BJ (cell line): ENCODE results near the gene PASD1. TPM values are rescaled to one million over a fixed set of nuclear protein-coding genes. Genes with fewer than 3 reads are reported as not detected.

ENCODE experiments used
- CTCF ChIA-PET: fragments of 350-600 bp; formaldehyde crosslinking; extraction: SDS; loops from one replicate; lab custom pipeline; 2021; ENCODE audit warnings: antibody characterized with exemption, inconsistent platforms; lab: Yijun Ruan, JAX
- POLR2A ChIA-PET: fragments of 300-600 bp; sonication (Branson Sonifier 250); formaldehyde crosslinking; extraction: SDS; loops from one replicate; lab custom pipeline; 2021; ENCODE audit warnings: antibody characterized with exemption; lab: Charles Lee
- DNase-seq: peaks from one replicate; pipeline ENCODE4 v3.0.0-alpha.2; 2011; ENCODE audit warnings: low read depth
- H3K27me3 ChIP-seq: 2 replicates; pipeline ENCODE4 v1.6.0; 2011; ENCODE audit warnings: low read length; ENCODE audit not compliant: control insufficient read depth, insufficient read depth
- H3K36me3 ChIP-seq: 2 replicates; pipeline ENCODE4 v1.5.1; 2011; ENCODE audit warnings: low read length; ENCODE audit not compliant: control insufficient read depth, insufficient read depth
- H3K4me3 ChIP-seq: 2 replicates; pipeline ENCODE4 v1.5.1; 2011; ENCODE audit warnings: low read depth, mild to moderate bottlenecking, control low read depth, low read length
- CTCF ChIP-seq: IDR thresholded peaks from 2 replicates; pipeline ENCODE4 v1.5.1; 2011; ENCODE audit warnings: low read depth, mild to moderate bottlenecking, control low read depth, inconsistent platforms, low read length, moderate library complexity; ENCODE audit not compliant: insufficient read depth
- polyA plus RNA-seq: library from polyadenylated mRNA; depleted of rRNA; stranded (reverse); fragments of >200 nt; gene quantifications from 2 replicates; pipeline ENCODE4 v1.2.3, GENCODE V29; 2011; rRNA removed

PASD1 gene
- polyA plus RNA-seq, 1 experiment, result not detected

DNA sequence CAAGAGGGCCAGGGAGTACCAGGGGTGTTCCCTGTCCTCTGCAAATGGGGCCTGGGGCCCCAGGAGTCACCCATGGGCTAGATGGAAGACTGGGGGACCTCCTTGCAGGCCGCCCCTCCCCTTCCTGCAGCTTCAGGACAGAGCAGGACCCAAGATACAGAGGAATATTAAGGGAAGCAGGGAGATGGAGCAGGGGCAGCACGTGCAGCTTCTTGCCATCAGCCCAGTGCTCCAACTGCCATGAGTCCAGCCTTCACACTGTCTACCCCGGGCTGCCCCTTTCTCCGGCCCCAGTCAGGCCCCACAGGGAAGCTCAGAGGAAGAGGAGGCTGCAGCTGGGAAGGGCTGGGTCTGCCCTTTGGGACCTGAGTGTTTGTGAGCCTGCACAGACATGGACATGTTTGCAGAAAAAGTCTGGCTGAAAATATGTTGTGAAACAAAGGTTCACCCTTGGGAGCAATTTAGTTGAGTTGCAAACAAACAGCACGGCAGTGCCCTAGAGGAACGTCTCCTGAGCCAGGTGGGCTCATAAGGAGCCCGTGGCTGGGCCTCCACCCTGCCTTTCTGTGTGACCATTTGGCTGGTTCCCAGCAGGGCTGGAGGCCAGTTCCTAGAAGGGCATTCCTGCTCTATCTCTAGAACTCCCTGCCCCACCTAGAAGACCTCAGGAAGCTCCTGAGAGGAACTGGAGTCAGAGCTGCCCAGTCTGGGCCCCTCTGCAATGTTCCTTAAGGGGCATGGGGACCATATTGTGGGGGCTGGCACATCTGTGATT lies 161.3 kb downstream of the PASD1 start:
- ChIA-PET POLR2A (no interaction called here), CTCF (no interaction called here)
- no peak for TF ChIP-seq CTCF
- DNase-seq, result no peak
- no peak overlapping the region for H3K4me3 ChIP-seq
- H3K36me3 ChIP-seq, result no peaks in the 10 kb centered on the region
- no peaks in the 10 kb centered on the region for H3K27me3 ChIP-seq

DNA sequence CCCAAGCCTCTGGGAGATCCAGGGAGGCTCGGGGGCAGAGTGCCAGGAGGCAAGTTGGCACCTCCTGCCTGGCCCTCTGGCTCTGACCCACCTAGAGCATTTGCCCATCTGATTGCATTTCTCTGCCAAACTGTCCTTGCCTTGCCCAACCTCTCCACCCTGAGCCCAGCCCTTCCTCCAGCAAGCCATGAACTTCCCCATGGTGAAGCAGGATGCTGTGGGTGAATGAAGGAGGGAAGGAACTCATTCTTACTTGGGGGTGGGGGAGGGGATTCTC lies 161.8 kb downstream of the PASD1 start:
- DNase-seq, result no peak
- TF ChIP-seq CTCF, result no peak
- ChIA-PET POLR2A (no interaction called here), CTCF (no interaction called here)
- Histone ChIP-seq H3K27me3 (no peaks in the 10 kb centered on the region), H3K36me3 (no peaks in the 10 kb centered on the region), H3K4me3 (no peak overlapping the region)

Other genes starting within 250 kb of the PASD1 start
- gene VMA21, start 166.5 kb upstream of the PASD1 start, polyA plus RNA-seq, result 11.9 and 21.3 TPM in 2 replicates
- not detected in 2 replicates for gene PRRG3, start 131.8 kb downstream of the PASD1 start, polyA plus RNA-seq
- not detected in 2 replicates for gene FATE1, start 152.4 kb downstream of the PASD1 start, polyA plus RNA-seq
- not detected in 2 replicates for gene CNGA2, start 171.1 kb downstream of the PASD1 start, polyA plus RNA-seq